GM19468 (cell line): Measurements from ENCODE around the gene CACNA2D4.
"Not testable (repeated sequence)": the region's sequence is repeated elsewhere in the genome, so short reads cannot be mapped to it uniquely, and the experiment has no call there.

Experiments used
- ATAC-seq: cut with Tn5 transposase; IDR thresholded peaks from one replicate; pipeline ENCODE4 v1.9.1; 2021; ENCODE audit warnings: mild to moderate bottlenecking, moderate library complexity, moderate number of reproducible peaks; ENCODE audit not compliant: unreplicated experiment; ENCODE audit errors: extremely low read depth

Gene CACNA2D4

GRCh38 chr12:1918081-1918883, at the start of gene CACNA2D4:
Gene CACNA2D4, minus strand, starts transcription at chr12:1918652. Its CDS starts 179 bp downstream, at chr12:1918473.
- no peak for ATAC-seq

- ATAC-seq = no peak
Measured at GRCh38 chr12:1966561-1967226, 48.2 kb upstream of the CACNA2D4 start.

- no peak for ATAC-seq
Measured at GRCh38 chr12:1965916-1966315, 47.5 kb upstream of the CACNA2D4 start.

GRCh38 chr12:1962051-1963020, 43.9 kb upstream of the CACNA2D4 start:
- no peak for ATAC-seq

GRCh38 chr12:1956716-1957115, 38.3 kb upstream of the CACNA2D4 start:
- ATAC-seq = no peak

- no peak for ATAC-seq
Measured at GRCh38 chr12:1949771-1950470, 31.5 kb upstream of the CACNA2D4 start.

GRCh38 chr12:1948883-1949282, 30.4 kb upstream of the CACNA2D4 start:
- ATAC-seq = no peak

- ATAC-seq = no peak
Measured at GRCh38 chr12:1947081-1947480, 28.6 kb upstream of the CACNA2D4 start.

GRCh38 chr12:1946296-1946695, 27.8 kb upstream of the CACNA2D4 start:
- ATAC-seq = no peak

- not testable (repeated sequence) for ATAC-seq
Measured at GRCh38 chr12:1945502-1945901, 27.1 kb upstream of the CACNA2D4 start.

- no peak for ATAC-seq
Measured at GRCh38 chr12:1939801-1940607, 21.6 kb upstream of the CACNA2D4 start.

- no peak for ATAC-seq
Measured at GRCh38 chr12:1939331-1939730, 20.9 kb upstream of the CACNA2D4 start.

- ATAC-seq = no peak
Measured at GRCh38 chr12:1937481-1938224, 19.2 kb upstream of the CACNA2D4 start.

- ATAC-seq = no peak
Measured at GRCh38 chr12:1936406-1937320, 18.2 kb upstream of the CACNA2D4 start.

GRCh38 chr12:1935700-1936378, 17.4 kb upstream of the CACNA2D4 start:
- ATAC-seq = no peak

- ATAC-seq = no peak
Measured at GRCh38 chr12:1935242-1935641, 16.8 kb upstream of the CACNA2D4 start.

GRCh38 chr12:1934831-1935230, 16.4 kb upstream of the CACNA2D4 start:
- no peak for ATAC-seq
